H1 (cell line): ENCODE data around the gene BMERB1. TPM values are rescaled to one million over a fixed set of nuclear protein-coding genes. Genes with fewer than 3 reads are reported as not detected.

Source experiments
- CTCF ChIA-PET: fragments of 300-600 bp; sonication (Branson Sonifier 250); formaldehyde crosslinking; loops from one replicate; lab custom pipeline; 2021; ENCODE audit not compliant: partially characterized antibody; lab: Charles Lee
- POLR2A ChIA-PET: fragments of 300-600 bp; sonication (Branson Sonifier 250); formaldehyde crosslinking; loops from one replicate; lab custom pipeline; 2021; ENCODE audit warnings: inconsistent platforms; ENCODE audit not compliant: partially characterized antibody; lab: Charles Lee
- DNase-seq, 2 experiments: peaks; one replicate each; pipeline versions ENCODE4 v3.0.0 to v3.0.0-alpha.2; 2010 to 2022; ENCODE audit warnings: low spot score in 2 of 2, low read depth in 1 of 2, mixed read lengths in 1 of 2
- FAIRE-seq: peaks from 2 replicates; lab custom pipeline; 2011; peaks lifted over from hg19 to GRCh38; lab: Jason Lieb, UNC
- H2AFZ ChIP-seq: 2 replicates; pipeline ENCODE4 v1.8.1; 2012; ENCODE audit warnings: low read length, inconsistent platforms
- H2AK5ac ChIP-seq: 2 replicates; pipeline ENCODE4 v1.6.1; 2013; ENCODE audit warnings: low read depth, low read length
- H2BK120ac ChIP-seq: replicated peaks from 2 replicates; pipeline ENCODE3; 2013; ENCODE audit warnings: low read depth, low read length, inconsistent platforms
- H2BK12ac ChIP-seq: 2 replicates; pipeline ENCODE4 v1.6.1; 2013; ENCODE audit warnings: low read depth, low read length
- H2BK15ac ChIP-seq: 2 replicates; pipeline ENCODE4 v1.6.1; 2013; ENCODE audit warnings: low read length
- H2BK20ac ChIP-seq: 2 replicates; pipeline ENCODE4 v1.6.1; 2013; ENCODE audit warnings: low read length
- H2BK5ac ChIP-seq: 2 replicates; pipeline ENCODE4 v1.6.1; 2013; ENCODE audit warnings: low read depth, low read length
- H3K14ac ChIP-seq: 2 replicates; pipeline ENCODE4 v1.6.1; 2013; ENCODE audit warnings: inconsistent platforms; ENCODE audit not compliant: insufficient read length
- H3K18ac ChIP-seq: 2 replicates; pipeline ENCODE4 v1.6.1; 2013; ENCODE audit warnings: low read length; ENCODE audit errors: extremely low read depth
- H3K23ac ChIP-seq: 2 replicates; pipeline ENCODE4 v1.6.1; 2013; ENCODE audit warnings: inconsistent platforms; ENCODE audit not compliant: insufficient read length
- H3K23me2 ChIP-seq: 2 replicates; pipeline ENCODE4 v1.6.1; 2013; ENCODE audit warnings: low read depth, low read length
- H3K27ac ChIP-seq: 2 replicates; pipeline ENCODE4 v1.6.1; 2011; ENCODE audit warnings: low read depth, low read length, inconsistent platforms
- H3K27me3 ChIP-seq, 4 experiments: replicated peaks in 1 of 4; 1 replicate in 1 of 4; 2 replicates in 3 of 4; pipeline versions ENCODE4 v1.6.1 to v1.8.1; 2011 to 2013; ENCODE audit warnings: low read length in 3 of 4, mild to moderate bottlenecking in 3 of 4, inconsistent platforms in 2 of 4, mixed read lengths in 2 of 4, moderate library complexity in 1 of 4; ENCODE audit not compliant: control insufficient read depth in 3 of 4, insufficient read depth in 3 of 4; ENCODE audit errors: extremely low read depth in 1 of 4
- H3K36me3 ChIP-seq, 4 experiments: 2 replicates each; pipeline versions ENCODE4 v1.6.1 to v1.8.1; 2011 to 2013; ENCODE audit warnings: mild to moderate bottlenecking in 4 of 4, low read length in 3 of 4, moderate library complexity in 2 of 4, control low read depth in 1 of 4, inconsistent platforms in 1 of 4; ENCODE audit not compliant: insufficient read depth in 4 of 4, control insufficient read depth in 2 of 4
- H3K4ac ChIP-seq: replicated peaks from 2 replicates; pipeline ENCODE3; 2013; ENCODE audit warnings: low read length, low read depth, mixed read lengths, inconsistent platforms; ENCODE audit not compliant: insufficient read length
- H3K4me1 ChIP-seq, 4 experiments: replicated peaks in 1 of 4; 1 replicate in 1 of 4; 2 replicates in 3 of 4; pipeline versions ENCODE4 v1.6.1 to v1.8.1; 2011 to 2013; ENCODE audit warnings: low read length in 3 of 4, inconsistent platforms in 2 of 4, mixed read lengths in 1 of 4; ENCODE audit not compliant: insufficient read depth in 4 of 4, control insufficient read depth in 3 of 4
- H3K4me2 ChIP-seq, 2 experiments: 2 replicates each; pipeline versions ENCODE4 v1.6.1 to v1.8.1; 2011 to 2013; ENCODE audit warnings: low read depth in 2 of 2, low read length in 2 of 2, control low read depth in 1 of 2, inconsistent platforms in 1 of 2, mild to moderate bottlenecking in 1 of 2; ENCODE audit not compliant: insufficient read depth in 1 of 2
- H3K4me3 ChIP-seq, 4 experiments: fragments of 200-600, 300-600 bp in 1 of 4; sonication (generic), shearing (Covaris generic), sonication (Bioruptor Twin) in 1 of 4; 2 replicates each; pipeline versions ENCODE4 v1.5.1 to v1.8.1; 2011 to 2016; ENCODE audit warnings: low read length in 4 of 4, low read depth in 3 of 4, control low read depth in 2 of 4, inconsistent platforms in 2 of 4, mild to moderate bottlenecking in 2 of 4, mixed read lengths in 1 of 4, moderate library complexity in 1 of 4; ENCODE audit not compliant: insufficient read depth in 2 of 4; ENCODE audit errors: extremely low read depth in 1 of 4
- H3K56ac ChIP-seq: replicated peaks from 2 replicates; pipeline ENCODE3; 2013; ENCODE audit warnings: low read depth, mild to moderate bottlenecking, mixed read lengths, low read length, inconsistent platforms; ENCODE audit not compliant: insufficient read length
- H3K79me1 ChIP-seq: 2 replicates; pipeline ENCODE4 v1.6.1; 2013; ENCODE audit warnings: low read depth, low read length, control low read depth
- H3K79me2 ChIP-seq, 2 experiments: 2 replicates each; pipeline versions ENCODE4 v1.6.1 to v1.8.1; 2012 to 2013; ENCODE audit warnings: low read length in 2 of 2, mild to moderate bottlenecking in 2 of 2, inconsistent platforms in 1 of 2; ENCODE audit not compliant: insufficient read depth in 2 of 2, control insufficient read depth in 1 of 2
- H3K9ac ChIP-seq, 4 experiments: replicated peaks in 1 of 4; 1 replicate in 1 of 4; 2 replicates in 3 of 4; pipeline versions ENCODE4 v1.6.1 to v1.8.1; 2011 to 2013; ENCODE audit warnings: low read depth in 3 of 4, low read length in 3 of 4, control low read depth in 2 of 4, mild to moderate bottlenecking in 2 of 4, moderate library complexity in 2 of 4, inconsistent platforms in 1 of 4; ENCODE audit errors: extremely low read depth in 1 of 4
- H3K9me3 ChIP-seq, 2 experiments: 2 replicates each; pipeline versions ENCODE4 v1.6.1 to v1.8.1; 2012 to 2013; ENCODE audit warnings: mild to moderate bottlenecking in 2 of 2, moderate library complexity in 2 of 2, control low read depth in 1 of 2, inconsistent platforms in 1 of 2, low read depth in 1 of 2, low read length in 1 of 2, mixed read lengths in 1 of 2; ENCODE audit not compliant: insufficient read depth in 2 of 2
- H4K20me1 ChIP-seq, 2 experiments: replicated peaks in 1 of 2; 2 replicates each; pipeline versions ENCODE3 to v1.8.1; 2011 to 2013; ENCODE audit warnings: inconsistent platforms in 2 of 2, low read length in 2 of 2, mild to moderate bottlenecking in 1 of 2; ENCODE audit not compliant: insufficient read depth in 2 of 2, control insufficient read depth in 1 of 2
- H4K5ac ChIP-seq: 2 replicates; pipeline ENCODE4 v1.6.1; 2013; ENCODE audit warnings: low read length, low read depth, mixed read lengths, inconsistent platforms; ENCODE audit not compliant: insufficient read length
- H4K8ac ChIP-seq: 2 replicates; pipeline ENCODE4 v1.8.0; 2013; ENCODE audit warnings: mild to moderate bottlenecking, moderate library complexity, low read length, inconsistent platforms; ENCODE audit not compliant: insufficient read depth; ENCODE audit errors: extremely low read depth
- H4K91ac ChIP-seq: replicated peaks from 2 replicates; pipeline ENCODE3; 2013; ENCODE audit warnings: low read length, mixed read lengths, inconsistent platforms; ENCODE audit not compliant: insufficient read length
- ASH2L ChIP-seq: fragments of 200-600, 300-600 bp; sonication (generic); IDR thresholded peaks from one replicate; pipeline ENCODE4 v1.7.1; 2017; ENCODE audit warnings: low read length
- CTBP2 ChIP-seq: IDR thresholded peaks from 2 replicates; pipeline ENCODE4 v1.7.0; 2011; ENCODE audit warnings: borderline replicate concordance, mild to moderate bottlenecking, moderate library complexity, mixed read lengths, low read length; ENCODE audit not compliant: insufficient read depth, insufficient read length
- EP300 ChIP-seq, 2 experiments: IDR thresholded peaks; 1 replicate in 1 of 2; 2 replicates in 1 of 2; pipeline ENCODE4 v1.6.1; 2011 to 2012; ENCODE audit warnings: low read depth in 2 of 2, low read length in 2 of 2, mild to moderate bottlenecking in 2 of 2, borderline replicate concordance in 1 of 2, inconsistent platforms in 1 of 2, moderate library complexity in 1 of 2
- POLR2AphosphoS5 ChIP-seq: IDR thresholded peaks from 2 replicates; pipeline ENCODE4 v1.6.1; 2011; ENCODE audit warnings: low read depth, low read length
- SIX5 ChIP-seq: IDR thresholded peaks from 2 replicates; pipeline ENCODE4 v1.6.1; 2011; ENCODE audit warnings: mild to moderate bottlenecking, low read depth, low read length
- SUZ12 ChIP-seq: fragments of 200-600 bp; sonication (generic); IDR thresholded peaks from 2 replicates; pipeline ENCODE4 v1.6.1; 2012; ENCODE audit warnings: mild to moderate bottlenecking, inconsistent platforms, low read length, moderate library complexity, mixed read lengths
- USF2 ChIP-seq: IDR thresholded peaks from 2 replicates; pipeline ENCODE4 v1.6.1; 2011; ENCODE audit warnings: low read length, improper control_type of control experiment
- WGBS, 2 experiments: shearing (Covaris generic) in 1 of 2; methylation state at CpG; one replicate each; pipeline versions ENCODE4 v1.1.6 to v1.1.7; 2013 to 2015; ENCODE audit warnings: low lambda C conversion rate in 2 of 2, mixed read lengths in 2 of 2, inconsistent platforms in 1 of 2, low coverage in 1 of 2, missing lambda C conversion rate in 1 of 2; ENCODE audit not compliant: insufficient replicate concordance in 2 of 2, insufficient coverage in 1 of 2, insufficient read length in 1 of 2; ENCODE audit errors: extremely low coverage in 1 of 2, missing lambda C conversion rate in 1 of 2; 5-methylcytosine and 5-hydroxymethylcytosine counted together
- polyA plus RNA-seq, 7 experiments: library from polyadenylated mRNA; depleted of rRNA in 3 of 7; stranded (reverse) in 5 of 7; unstranded in 2 of 7; fragments of >200 nt in 5 of 7; fragments of 200-250 nt in 2 of 7; gene quantifications; 1 replicate in 5 of 7; 2 replicates in 1 of 7; 4 replicates in 1 of 7; pipeline versions ENCODE4 v1.2.1 to v1.2.3, GENCODE V29; 2011 to 2013; ENCODE audit warnings: missing spikeins in 2 of 7, mixed read lengths in 2 of 7
- total RNA-seq: library from RNA; stranded (reverse); fragmentation: NEBNext Ultra II Directional; extraction: Animal tissue kit (Norgen Biotek cat#: 25700); gene quantifications from 2 replicates; pipeline ENCODE4 v1.2.1, GENCODE V29; 2021

Gene BMERB1
- total and polyA plus RNA-seq, 2 of the 8 experiments (the other 6 are each of a cell fraction or from before 2014, with no cell fraction given) = 23.5 to 27.1 TPM

- CTCF ChIA-PET = interaction anchor here (1.0 to 2.1 kb wide), 3 partner anchors 9 to 33 kb away, joined by 3 to 5 read pairs (median 4); no protein-coding TSS in a partner anchor
These were observed 121.7 kb downstream of the BMERB1 start for GRCh38 chr16:15556130-15556529.

More at GRCh38 chr16:15556130-15556529, 121.7 kb downstream of the BMERB1 start:
- no peak overlapping the region for H2BK120ac ChIP-seq
- no peak overlapping the region for H3K14ac ChIP-seq
- no peak overlapping the region for H2BK15ac ChIP-seq
- no peak overlapping the region for H2BK5ac ChIP-seq
- TF ChIP-seq SUZ12 (no peak), ASH2L (no peak), SIX5 (no peak), POLR2AphosphoS5 (no peak), USF2 (no peak), CTBP2 (no peak), EP300 (IDR thresholded peaks at IDR 0.05; ENCODE audit: borderline replicate concordance in 1 of 2, low read depth in 2 of 2, low read length in 2 of 2) (no peak)
- H3K23me2 ChIP-seq = no peaks in the 10 kb centered on the region
- no peaks in the 10 kb centered on the region for H3K79me2 ChIP-seq
- no peak overlapping the region for H4K5ac ChIP-seq
- H3K18ac ChIP-seq = no peak overlapping the region
- DNase-seq (no peak), FAIRE-seq (no peak)
- H4K8ac ChIP-seq = no peak overlapping the region
- no peaks in the 10 kb centered on the region for H3K9me3 ChIP-seq
- no peak overlapping the region for H2AK5ac ChIP-seq
- H2AFZ ChIP-seq = no peak overlapping the region
- 94% methylated on average over 5 of the region's 5 CpGs; no CpG with 5 or more reads in 1 of the 2 experiments for WGBS, 2 experiments
- H3K4me1 ChIP-seq = peaks cover 0 to 2% (median 1%) of the 10 kb centered on the region in 4 experiments; a peak in 3 of 7 replicates
- H3K9ac ChIP-seq = no peak overlapping the region
- no peak overlapping the region for H2BK12ac ChIP-seq
- H4K91ac ChIP-seq = no peak overlapping the region
- no peak overlapping the region for H3K4ac ChIP-seq
- no peaks in the 10 kb centered on the region for H3K79me1 ChIP-seq
- H2BK20ac ChIP-seq = no peak overlapping the region
- no peak overlapping the region for H3K27ac ChIP-seq
- H3K36me3 ChIP-seq = no peaks in the 10 kb centered on the region
- H3K4me2 ChIP-seq = no peak overlapping the region
- no peak overlapping the region for H3K56ac ChIP-seq
- no peak overlapping the region for H3K4me3 ChIP-seq
- no peak overlapping the region for H3K23ac ChIP-seq
- no peaks in the 10 kb centered on the region for H4K20me1 ChIP-seq
- POLR2A ChIA-PET = no interaction called here
- H3K27me3 ChIP-seq = no peaks in the 10 kb centered on the region
